WTC11 (cell line): ENCODE measurements around the gene HCAR2. TPM values are rescaled to one million over a fixed set of nuclear protein-coding genes. Genes with fewer than 3 reads are reported as not detected.
"Not testable (repeated sequence)": the region's sequence is repeated elsewhere in the genome, so short reads cannot be mapped to it uniquely, and the experiment has no call there.

ENCODE experiments used
- ATAC-seq: fragments of 200-7000 bp; cut with Tn5 transposase; 2 replicates; pipeline ENCODE4 v1.10.0; 2021; ENCODE audit warnings: mild to moderate bottlenecking, moderate library complexity
- CTCF ChIA-PET: fragments of 300-600 bp; sonication (Branson Sonifier 250); formaldehyde crosslinking; loops from one replicate; lab custom pipeline; 2021; ENCODE audit warnings: antibody characterized with exemption; lab: Charles Lee
- POLR2A ChIA-PET: fragments of 350-600 bp; sonication (Branson Sonifier 250); formaldehyde crosslinking; loops from one replicate; lab custom pipeline; 2021; ENCODE audit warnings: antibody characterized with exemption; lab: Charles Lee
- DNase-seq: peaks from one replicate; pipeline ENCODE4 v3.0.0; 2021; ENCODE audit warnings: low spot score
- H3K27ac Mint-ChIP-seq: 2 replicates; pipeline ENCODE4 v1.8.0; 2021; ENCODE audit warnings: mixed read lengths
- H3K27me3 Mint-ChIP-seq: 2 replicates; pipeline ENCODE4 v1.8.0; 2021; ENCODE audit warnings: low read depth, mild to moderate bottlenecking, moderate library complexity, mixed read lengths
- H3K36me3 Mint-ChIP-seq: 2 replicates; pipeline ENCODE4 v1.8.0; 2021; ENCODE audit warnings: mixed read lengths
- H3K4me1 Mint-ChIP-seq: 2 replicates; pipeline ENCODE4 v1.8.0; 2022; ENCODE audit warnings: mixed read lengths
- H3K4me3 Mint-ChIP-seq: 2 replicates; pipeline ENCODE4 v1.8.0; 2021; ENCODE audit warnings: mild to moderate bottlenecking, moderate library complexity, mixed read lengths
- H3K9me3 Mint-ChIP-seq: 2 replicates; pipeline ENCODE4 v1.8.0; 2021; ENCODE audit warnings: mixed read lengths
- AFF4 ChIP-seq: sonication (generic); formaldehyde crosslinking; IDR thresholded peaks from 2 replicates; pipeline ENCODE4 v1.8.1; 2023; ENCODE audit warnings: mild to moderate bottlenecking, missing genetic modification reagents, borderline replicate concordance
- CDX4 ChIP-seq: fragments of 250-450 bp; sonication (Bioruptor Pico); IDR thresholded peaks from 2 replicates; pipeline ENCODE4 v1.9.0; 2021; ENCODE audit warnings: moderate library complexity, mild to moderate bottlenecking, inconsistent platforms, borderline replicate concordance
- ERG ChIP-seq: fragments of 250-450 bp; sonication (Bioruptor Pico); IDR thresholded peaks from 2 replicates; pipeline ENCODE4 v1.8.0; 2021; ENCODE audit warnings: mild to moderate bottlenecking
- ETV6 ChIP-seq: sonication (generic); formaldehyde crosslinking; IDR thresholded peaks from 2 replicates; pipeline ENCODE4 v1.8.1; 2022; ENCODE audit warnings: mild to moderate bottlenecking, missing genetic modification reagents
- FOXP1 ChIP-seq: sonication (generic); formaldehyde crosslinking; IDR thresholded peaks from 2 replicates; pipeline ENCODE4 v1.8.0; 2022; ENCODE audit warnings: missing genetic modification reagents, mild to moderate bottlenecking, moderate library complexity, borderline replicate concordance
- MAX ChIP-seq: sonication (generic); formaldehyde crosslinking; IDR thresholded peaks from 2 replicates; pipeline ENCODE4 v1.8.0; 2022; ENCODE audit warnings: mild to moderate bottlenecking, missing genetic modification reagents
- NFE2L1 ChIP-seq: sonication (generic); formaldehyde crosslinking; IDR thresholded peaks from 2 replicates; pipeline ENCODE4 v1.8.1; 2023; ENCODE audit warnings: missing genetic modification reagents
- OVOL2 ChIP-seq: fragments of 250-450 bp; sonication (Bioruptor Pico); IDR thresholded peaks from 2 replicates; pipeline ENCODE4 v1.9.0; 2021; ENCODE audit warnings: mild to moderate bottlenecking, borderline replicate concordance
- SMAD3 ChIP-seq: sonication (generic); formaldehyde crosslinking; IDR thresholded peaks from 2 replicates; pipeline ENCODE4 v1.8.0; 2022; ENCODE audit warnings: missing genetic modification reagents, mild to moderate bottlenecking, borderline replicate concordance
- USF1 ChIP-seq: sonication (generic); formaldehyde crosslinking; IDR thresholded peaks from 2 replicates; pipeline ENCODE4 v1.8.0; 2022; ENCODE audit warnings: mild to moderate bottlenecking, missing genetic modification reagents
- ZNF121 ChIP-seq: sonication (generic); formaldehyde crosslinking; IDR thresholded peaks from 2 replicates; pipeline ENCODE4 v1.8.0; 2023; ENCODE audit warnings: missing genetic modification reagents
- ZNF317 ChIP-seq: sonication (generic); formaldehyde crosslinking; IDR thresholded peaks from 2 replicates; pipeline ENCODE4 v1.8.1; 2023; ENCODE audit warnings: low read depth, mild to moderate bottlenecking, moderate library complexity, missing genetic modification reagents, borderline replicate concordance
- ZNF423 ChIP-seq: fragments of 250-450 bp; sonication (Bioruptor Pico); IDR thresholded peaks from 2 replicates; pipeline ENCODE4 v2.1.2; 2022; ENCODE audit warnings: mild to moderate bottlenecking, moderate library complexity
- ZNF671 ChIP-seq: fragments of 250-450 bp; sonication (Bioruptor Pico); IDR thresholded peaks from 2 replicates; pipeline ENCODE4 v1.8.0; 2021; ENCODE audit warnings: mild to moderate bottlenecking
- total RNA-seq: library from RNA; stranded (reverse); gene quantifications from 3 replicates; pipeline ENCODE4 v1.2.3, GENCODE V29; 2021

The HCAR2 gene
- total RNA-seq, 1 experiment from 2014 or later: not detected

- no peak for TF ChIP-seq SMAD3
- no peak for TF ChIP-seq MAX
- no peak for TF ChIP-seq ZNF423 (CRISPR knock-in tag)
- TF ChIP-seq FOXP1 (CRISPR knock-in tag): no peak
- TF ChIP-seq ETV6 (CRISPR knock-in tag): no peak
- no peak for TF ChIP-seq USF1 (CRISPR knock-in tag)
- no peak for TF ChIP-seq ZNF671
- no peak for TF ChIP-seq ZNF317
- TF ChIP-seq CDX4: no peak
- no peak for TF ChIP-seq ERG (CRISPR knock-in tag)
- TF ChIP-seq ZNF121 (CRISPR knock-in tag): no peak
- no peak for TF ChIP-seq OVOL2
- TF ChIP-seq AFF4 (CRISPR knock-in tag): no peak
- no peak for TF ChIP-seq NFE2L1 (CRISPR knock-in tag)
- Mint-ChIP-seq H3K27ac (no peak overlapping the region), H3K27me3 (no peaks in the 10 kb centered on the region; the same call in 1 of the 2 replicates), H3K4me3 (no peak overlapping the region), H3K36me3 (no peaks in the 10 kb centered on the region), H3K9me3 (peaks cover 4% of the 10 kb centered on the region; the same call in 1 of the 2 replicates), H3K4me1 (peaks cover 7% of the 10 kb centered on the region)
- ChIA-PET CTCF (no interaction called here), POLR2A (no interaction called here)
- ATAC-seq: no peak
- DNase-seq: no peak
Measured at GRCh38 chr12:122721057-122721545, 17.9 kb upstream of the HCAR2 start.

GRCh38 chr12:122716658-122717057 lies 13.5 kb upstream of the HCAR2 start, which contains the start of gene HCAR3:
Gene HCAR3, minus strand, starts transcription at chr12:122716811. Its CDS starts 74 bp downstream, at chr12:122716737.
- POLR2A ChIA-PET, H3K9me3 Mint-ChIP-seq, H3K36me3 Mint-ChIP-seq, H3K27ac Mint-ChIP-seq, H3K4me3 Mint-ChIP-seq, ATAC-seq, H3K27me3 Mint-ChIP-seq, DNase-seq, CTCF ChIA-PET, H3K4me1 Mint-ChIP-seq: not testable (repeated sequence)

GRCh38 chr12:122715211-122715610 lies 12.1 kb upstream of the HCAR2 start:
- H3K4me3 Mint-ChIP-seq, ATAC-seq, POLR2A ChIA-PET, H3K36me3 Mint-ChIP-seq, CTCF ChIA-PET, H3K9me3 Mint-ChIP-seq, H3K27ac Mint-ChIP-seq, H3K27me3 Mint-ChIP-seq, H3K4me1 Mint-ChIP-seq, DNase-seq: not testable (repeated sequence)

- CTCF ChIA-PET, H3K9me3 Mint-ChIP-seq, H3K27ac Mint-ChIP-seq, DNase-seq, POLR2A ChIA-PET, H3K27me3 Mint-ChIP-seq, H3K36me3 Mint-ChIP-seq, H3K4me3 Mint-ChIP-seq, H3K4me1 Mint-ChIP-seq: not testable (repeated sequence)
- ATAC-seq: peak; percentile 58
Measured at GRCh38 chr12:122713491-122714188, 10.5 kb upstream of the HCAR2 start.

- H3K4me3 Mint-ChIP-seq, DNase-seq, CTCF ChIA-PET, H3K36me3 Mint-ChIP-seq, H3K9me3 Mint-ChIP-seq, H3K27me3 Mint-ChIP-seq, H3K27ac Mint-ChIP-seq, H3K4me1 Mint-ChIP-seq, POLR2A ChIA-PET, ATAC-seq: not testable (repeated sequence)
Measured at GRCh38 chr12:122711266-122711665, 8.1 kb upstream of the HCAR2 start.

- H3K9me3 Mint-ChIP-seq, H3K4me3 Mint-ChIP-seq, H3K27me3 Mint-ChIP-seq, DNase-seq, H3K36me3 Mint-ChIP-seq, ATAC-seq, POLR2A ChIA-PET, H3K27ac Mint-ChIP-seq, H3K4me1 Mint-ChIP-seq, CTCF ChIA-PET: not testable (repeated sequence)
Measured at GRCh38 chr12:122710341-122710740, 7.2 kb upstream of the HCAR2 start.

- POLR2A ChIA-PET, H3K4me3 Mint-ChIP-seq, H3K27me3 Mint-ChIP-seq, H3K27ac Mint-ChIP-seq, ATAC-seq, H3K36me3 Mint-ChIP-seq, H3K4me1 Mint-ChIP-seq, DNase-seq, CTCF ChIA-PET, H3K9me3 Mint-ChIP-seq: not testable (repeated sequence)
Measured at GRCh38 chr12:122709287-122709686, 6.1 kb upstream of the HCAR2 start.
